ENCODE measurements around the gene RPP38. TPM values are rescaled to one million over a fixed set of nuclear protein-coding genes. Genes with fewer than 3 reads are reported as not detected.

Gene RPP38
- total and polyA plus RNA-seq, 2 of the 13 experiments (the other 11 are each of a cell fraction or from before 2014, with no cell fraction given), result 11.7 to 16.4 TPM

- no peaks in the 10 kb centered on the region for H3K27me3 ChIP-seq (ENCODE audit: control insufficient read depth in 1 of 2, insufficient read depth in 2 of 2, low read length in 2 of 2)
- no TSS peak for BruUV-seq (replicated peaks)
- TF ChIP-seq ATF7 (IDR thresholded peaks at IDR 0.05) (peak; percentile 71), ATF7 (CRISPR knock-in tag; IDR thresholded peaks at IDR 0.05) (no peak), ELF1 (CRISPR knock-in tag; IDR thresholded peaks at IDR 0.05) (no peak), ZNF703 (CRISPR knock-in tag; IDR thresholded peaks at IDR 0.05; ENCODE audit: borderline replicate concordance) (no peak), ZSCAN22 (CRISPR knock-in tag; IDR thresholded peaks at IDR 0.05) (no peak)
- H3K9me3 ChIP-seq (ENCODE audit: low read length), result no peaks in the 10 kb centered on the region
- DNase-seq (ENCODE audit: low spot score), result no peak
- H3K27ac ChIP-seq (ENCODE audit: extremely low read length, insufficient read depth, low read length), result no peak overlapping the region
- H2AFZ ChIP-seq (ENCODE audit: low read length), result no peak overlapping the region
- H3K9ac ChIP-seq (ENCODE audit: insufficient read depth, low read depth, low read length), result no peak overlapping the region
- POLR2A ChIA-PET, result no interaction called here
- no peak overlapping the region for H3K4me2 ChIP-seq (ENCODE audit: low read depth, low read length)
- 88% methylated on average over 1 of the region's 1 CpG for WGBS (ENCODE audit: low lambda C conversion rate)
- no peaks in the 10 kb centered on the region for H4K20me1 ChIP-seq (ENCODE audit: insufficient read depth, low read length)
- H3K4me3 ChIP-seq (replicated peaks in 1 of 3; ENCODE audit: insufficient read depth in 1 of 3, low read depth in 2 of 3, low read length in 3 of 3), result no peak overlapping the region
- no peak for FAIRE-seq
- ATAC-seq, result no peak
- in situ Hi-C loops (cut with HindIII; ENCODE audit: extremely low pct_ligation_motif_present, low pct_unique_long_range_greater_than_20kb), result no loop called here
- CTCF ChIA-PET (ENCODE audit: low intra/inter-chr PET ratio, low total read pairs), result no interaction called here
- intact Hi-C loops (cut with micrococcal nuclease; ENCODE audit: unreplicated experiment), result no loop called here
- no peaks in the 10 kb centered on the region for H3K4me1 ChIP-seq (ENCODE audit: insufficient read depth, low read length)
- no peaks in the 10 kb centered on the region for H3K79me2 ChIP-seq (ENCODE audit: insufficient read depth, low read length)
- H3K36me3 ChIP-seq (replicated peaks in 1 of 2; ENCODE audit: control insufficient read depth in 1 of 2, insufficient read depth in 2 of 2, low read length in 2 of 2), result peaks cover 12 to 46% of the 10 kb centered on the region in 2 experiments; a peak in 4 of 5 replicates
These were observed 24.6 kb downstream of the RPP38 start for GRCh38 chr10:15121707-15122106.

DNA sequence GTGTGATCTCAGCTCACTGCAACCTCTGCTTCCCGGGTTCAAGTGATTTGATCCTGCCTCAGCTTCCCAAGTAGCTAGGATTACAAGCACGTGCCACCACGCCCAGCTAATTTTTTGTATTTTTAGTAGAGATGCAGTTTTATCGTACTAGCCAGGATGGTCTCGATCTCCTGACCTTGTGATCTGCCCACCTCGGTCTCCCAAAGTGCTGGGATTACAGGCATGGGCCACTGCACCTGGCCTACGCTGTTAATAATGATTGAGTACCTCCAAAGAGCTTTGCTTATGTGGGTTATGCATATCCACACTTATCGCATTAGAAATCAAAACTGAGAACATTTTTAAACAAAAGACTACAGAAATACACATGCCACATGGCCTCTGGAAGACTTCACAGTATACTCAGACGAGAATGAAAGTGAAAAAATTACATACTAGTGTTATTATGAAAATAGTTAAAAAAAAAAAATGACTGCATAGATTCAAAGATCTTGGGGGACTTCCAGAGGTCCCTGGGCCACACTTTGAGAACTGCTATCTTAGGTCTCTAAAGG lies 25.4 kb downstream of the RPP38 start:
- H3K27me3 ChIP-seq (ENCODE audit: control insufficient read depth in 1 of 2, insufficient read depth in 2 of 2, low read length in 2 of 2), result no peaks in the 10 kb centered on the region
- H3K4me1 ChIP-seq (ENCODE audit: insufficient read depth, low read length), result no peaks in the 10 kb centered on the region
- WGBS (ENCODE audit: low lambda C conversion rate), result 98% methylated on average over 9 of the region's 9 CpGs
- intact Hi-C loops (cut with micrococcal nuclease; ENCODE audit: unreplicated experiment), result no loop called here
- no peaks in the 10 kb centered on the region for H3K9me3 ChIP-seq (ENCODE audit: low read length)
- no peak overlapping the region for H3K4me3 ChIP-seq (replicated peaks in 1 of 3; ENCODE audit: insufficient read depth in 1 of 3, low read depth in 2 of 3, low read length in 3 of 3)
- peaks cover 12 to 46% of the 10 kb centered on the region in 2 experiments; a peak in 4 of 5 replicates for H3K36me3 ChIP-seq (replicated peaks in 1 of 2; ENCODE audit: control insufficient read depth in 1 of 2, insufficient read depth in 2 of 2, low read length in 2 of 2)
- no peak overlapping the region for H2AFZ ChIP-seq (ENCODE audit: low read length)
- BruUV-seq (replicated peaks), result no TSS peak
- no peak overlapping the region for H3K9ac ChIP-seq (ENCODE audit: insufficient read depth, low read depth, low read length)
- no peak overlapping the region for H3K4me2 ChIP-seq (ENCODE audit: low read depth, low read length)
- no peaks in the 10 kb centered on the region for H3K79me2 ChIP-seq (ENCODE audit: insufficient read depth, low read length)
- no peaks in the 10 kb centered on the region for H4K20me1 ChIP-seq (ENCODE audit: insufficient read depth, low read length)
- FAIRE-seq, result no peak
- no peak overlapping the region for H3K27ac ChIP-seq (ENCODE audit: extremely low read length, insufficient read depth, low read length)
- no peak for DNase-seq (ENCODE audit: low spot score)
- TF ChIP-seq ZNF577 (CRISPR knock-in tag; IDR thresholded peaks at IDR 0.05; ENCODE audit: borderline replicate concordance, low read depth) (no peak), MEIS1 (CRISPR knock-in tag; IDR thresholded peaks at IDR 0.05; ENCODE audit: borderline replicate concordance) (no peak), ZNF558 (CRISPR knock-in tag; IDR thresholded peaks at IDR 0.05; ENCODE audit: borderline replicate concordance) (no peak), ZNF747 (CRISPR knock-in tag; IDR thresholded peaks at IDR 0.05; ENCODE audit: borderline replicate concordance) (no peak), ELF3 (CRISPR knock-in tag; IDR thresholded peaks at IDR 0.05) (no peak), HMGA1 (CRISPR knock-in tag; conservative IDR thresholded peaks at IDR 0.05) (no peak), GFI1 (CRISPR knock-in tag; IDR thresholded peaks at IDR 0.05; ENCODE audit: borderline replicate concordance) (no peak), ZNF382 (CRISPR knock-in tag; IDR thresholded peaks at IDR 0.05; ENCODE audit: borderline replicate concordance) (no peak), TSC22D2 (CRISPR knock-in tag; IDR thresholded peaks at IDR 0.05; ENCODE audit: borderline replicate concordance) (no peak)
- TF ChIP-seq, protein P1, sequence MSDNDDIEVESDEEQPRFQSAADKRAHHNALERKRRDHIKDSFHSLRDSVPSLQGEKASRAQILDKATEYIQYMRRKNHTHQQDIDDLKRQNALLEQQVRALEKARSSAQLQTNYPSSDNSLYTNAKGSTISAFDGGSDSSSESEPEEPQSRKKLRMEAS (IDR thresholded peaks at IDR 0.05), result no peak
- TF ChIP-seq, protein P2, sequence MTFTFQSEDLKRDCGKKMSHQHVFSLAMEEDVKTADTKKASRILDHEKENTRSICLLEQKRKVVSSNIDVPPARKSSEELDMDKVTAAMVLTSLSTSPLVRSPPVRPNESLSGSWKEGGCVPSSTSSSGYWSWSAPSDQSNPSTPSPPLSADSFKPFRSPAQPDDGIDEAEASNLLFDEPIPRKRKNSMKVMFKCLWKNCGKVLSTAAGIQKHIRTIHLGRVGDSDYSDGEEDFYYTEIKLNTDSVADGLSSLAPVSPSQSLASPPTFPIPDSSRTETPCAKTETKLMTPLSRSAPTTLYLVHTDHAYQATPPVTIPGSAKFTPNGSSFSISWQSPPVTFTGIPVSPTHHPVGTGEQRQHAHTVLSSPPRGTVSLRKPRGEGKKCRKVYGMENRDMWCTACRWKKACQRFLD (CRISPR knock-in tag; IDR thresholded peaks at IDR 0.05; ENCODE audit: borderline replicate concordance), result no peak
- in situ Hi-C loops (cut with HindIII; ENCODE audit: extremely low pct_ligation_motif_present, low pct_unique_long_range_greater_than_20kb), result no loop called here
- no peak for ATAC-seq
- POLR2A ChIA-PET, result no interaction called here
- CTCF ChIA-PET (ENCODE audit: low intra/inter-chr PET ratio, low total read pairs), result no interaction called here
